ENCODE results near the gene SCUBE1.

The SCUBE1 gene

GRCh38 chr22:43233529-43233928 is 109.6 kb downstream of the SCUBE1 start:
- no peak for DNase-seq
- in situ Hi-C loops (cut with MboI; ENCODE audit: low pct_unique_long_range_greater_than_20kb, low sequenced_read_pairs), result no loop called here

- no peak for DNase-seq
- in situ Hi-C loops (cut with MboI; ENCODE audit: low pct_unique_long_range_greater_than_20kb, low sequenced_read_pairs), result no loop called here
These were observed 110.7 kb downstream of the SCUBE1 start for GRCh38 chr22:43232445-43232844.

DNA sequence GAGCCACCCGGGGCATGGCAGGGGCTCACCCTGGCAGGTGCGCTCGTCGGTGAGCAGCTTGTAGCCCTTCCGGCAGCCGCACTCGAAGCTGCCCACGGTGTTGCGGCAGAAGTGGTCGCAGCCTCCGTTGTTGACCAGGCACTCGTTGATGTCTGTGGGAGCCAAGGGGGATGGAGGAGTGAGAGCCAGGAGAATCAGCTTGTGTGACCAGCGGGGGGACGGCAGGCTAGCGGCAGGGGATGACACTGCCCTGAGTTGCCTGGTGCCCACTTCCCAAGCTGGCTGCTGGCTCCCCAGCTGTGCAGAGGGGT is 111.5 kb downstream of the SCUBE1 start:
- no peak for DNase-seq
- in situ Hi-C loops (cut with MboI; ENCODE audit: low pct_unique_long_range_greater_than_20kb, low sequenced_read_pairs), result no loop called here

- DNase-seq, result peak; percentile 76
- in situ Hi-C loops (cut with MboI; ENCODE audit: low pct_unique_long_range_greater_than_20kb, low sequenced_read_pairs), result no loop called here
These were observed 112.0 kb downstream of the SCUBE1 start for GRCh38 chr22:43230971-43231723.

- in situ Hi-C loops (cut with MboI; ENCODE audit: low pct_unique_long_range_greater_than_20kb, low sequenced_read_pairs), result no loop called here
- DNase-seq, result no peak
These were observed 112.6 kb downstream of the SCUBE1 start for GRCh38 chr22:43230571-43230970.

DNA sequence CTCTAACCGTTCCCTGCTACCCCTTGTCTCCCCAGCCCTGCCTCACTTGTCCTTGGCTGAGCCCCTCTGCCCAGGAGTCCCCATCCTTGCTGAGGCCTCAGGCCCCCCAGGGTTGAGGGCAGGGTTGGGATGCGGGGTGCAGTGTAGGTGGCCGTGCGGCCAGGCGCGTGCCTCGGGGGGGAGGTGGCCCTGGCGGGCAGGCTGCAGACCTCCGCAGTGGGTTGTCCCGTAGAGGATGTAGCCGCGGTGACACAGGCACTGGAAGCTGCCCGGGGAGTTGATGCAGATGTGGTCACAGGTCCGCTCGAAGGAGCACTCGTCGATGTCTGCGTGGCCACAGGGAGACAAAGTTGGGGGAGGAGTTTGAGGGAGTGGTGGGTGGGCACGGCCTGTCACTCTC is 114.3 kb downstream of the SCUBE1 start:
- in situ Hi-C loops (cut with MboI; ENCODE audit: low pct_unique_long_range_greater_than_20kb, low sequenced_read_pairs), result no loop called here

GRCh38 chr22:43228330-43228729 is 114.8 kb downstream of the SCUBE1 start:
- in situ Hi-C loops (cut with MboI; ENCODE audit: low pct_unique_long_range_greater_than_20kb, low sequenced_read_pairs), result no loop called here
- peak; percentile 60 for DNase-seq

More for the DNA sequence above, 114.3 kb downstream of the SCUBE1 start:
- no peak for DNase-seq

DNA sequence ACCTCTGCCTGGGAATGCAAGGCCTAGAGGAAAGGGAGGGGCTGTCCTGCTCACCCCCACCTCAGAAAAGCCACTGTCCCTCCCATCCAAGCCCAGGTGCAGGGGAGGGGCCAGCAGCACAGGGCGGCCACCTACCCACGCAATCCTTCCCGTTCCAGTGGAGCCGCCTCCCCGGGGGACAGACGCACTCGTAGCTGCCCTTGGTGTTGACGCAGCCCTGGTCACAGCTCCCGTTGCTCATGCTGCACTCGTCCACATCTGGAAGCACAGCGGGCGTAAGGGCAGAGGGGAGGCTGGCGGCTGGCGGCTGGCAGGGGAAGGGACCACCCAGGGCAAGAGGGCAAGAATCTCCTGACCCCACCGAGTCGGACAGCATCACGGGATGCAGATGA is 115.9 kb downstream of the SCUBE1 start:
- DNase-seq, result no peak
- in situ Hi-C loops (cut with MboI; ENCODE audit: low pct_unique_long_range_greater_than_20kb, low sequenced_read_pairs), result no loop called here

DNA sequence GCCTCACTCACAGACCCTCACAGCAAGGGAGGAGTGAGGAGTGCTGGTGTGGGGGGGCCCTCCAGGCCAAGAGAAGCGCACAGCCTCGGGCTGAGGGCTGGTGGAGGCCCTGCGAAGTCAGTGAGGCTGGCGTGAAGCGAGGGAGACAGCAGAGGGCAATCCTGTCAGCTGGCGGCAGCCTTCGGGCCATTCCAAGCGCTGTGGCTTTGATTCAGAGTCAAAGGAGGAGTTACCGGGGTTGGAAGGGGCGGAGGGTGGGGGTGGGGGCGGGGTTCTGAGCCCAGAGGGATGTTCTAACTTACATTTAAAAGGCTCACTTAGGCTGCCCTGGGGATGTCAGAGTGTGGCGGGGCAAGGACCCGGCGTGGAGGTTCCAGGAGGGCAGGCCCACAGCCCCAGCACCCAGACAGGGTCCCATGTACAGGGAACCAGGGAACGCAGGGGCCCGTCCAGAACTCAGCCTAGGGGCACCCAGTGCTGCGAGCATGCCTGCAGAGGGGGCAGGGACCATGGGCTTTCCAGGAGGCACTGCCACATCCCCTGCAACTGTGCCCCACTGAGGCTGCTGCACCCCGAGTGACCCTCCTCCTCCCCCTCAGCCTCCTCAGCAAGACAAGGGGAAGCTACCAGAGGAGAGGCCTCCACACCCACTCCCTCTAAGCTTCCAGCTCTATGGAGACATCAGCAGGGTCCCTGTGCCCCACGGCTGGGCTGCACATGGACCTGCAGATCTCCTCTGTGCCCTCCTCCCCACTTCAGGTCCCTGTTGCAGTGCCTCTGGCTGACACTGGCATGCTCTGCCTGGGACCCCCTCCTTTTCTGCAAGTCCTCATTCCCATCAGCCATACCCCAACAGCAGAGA is 116.6 kb downstream of the SCUBE1 start:
- DNase-seq, result no peak
- in situ Hi-C loops (cut with MboI; ENCODE audit: low pct_unique_long_range_greater_than_20kb, low sequenced_read_pairs), result no loop called here

DNA sequence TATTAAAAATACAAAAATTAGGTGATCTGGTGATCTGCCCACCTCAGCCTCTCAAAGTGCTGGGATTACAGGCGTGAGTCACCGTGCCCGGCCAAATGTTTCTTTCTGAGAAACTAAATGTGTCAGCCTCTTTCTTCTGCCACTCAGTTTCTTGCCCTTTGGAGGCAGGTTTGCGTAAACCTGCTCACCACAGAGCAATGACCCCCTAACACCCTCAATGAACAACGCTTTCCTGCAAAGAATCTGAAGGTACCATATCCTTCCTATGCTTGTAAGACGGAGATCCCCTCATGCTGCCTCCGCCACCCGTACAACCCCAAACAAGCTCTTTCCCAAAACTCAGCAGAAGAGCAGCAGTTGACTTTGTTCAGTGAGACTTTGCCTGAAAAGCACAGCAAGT is 117.6 kb downstream of the SCUBE1 start:
- in situ Hi-C loops (cut with MboI; ENCODE audit: low pct_unique_long_range_greater_than_20kb, low sequenced_read_pairs), result no loop called here
- DNase-seq, result no peak

- in situ Hi-C loops (cut with MboI; ENCODE audit: low pct_unique_long_range_greater_than_20kb, low sequenced_read_pairs), result no loop called here
- DNase-seq, result no peak
These were observed 120.2 kb downstream of the SCUBE1 start for GRCh38 chr22:43222987-43223386.

DNA sequence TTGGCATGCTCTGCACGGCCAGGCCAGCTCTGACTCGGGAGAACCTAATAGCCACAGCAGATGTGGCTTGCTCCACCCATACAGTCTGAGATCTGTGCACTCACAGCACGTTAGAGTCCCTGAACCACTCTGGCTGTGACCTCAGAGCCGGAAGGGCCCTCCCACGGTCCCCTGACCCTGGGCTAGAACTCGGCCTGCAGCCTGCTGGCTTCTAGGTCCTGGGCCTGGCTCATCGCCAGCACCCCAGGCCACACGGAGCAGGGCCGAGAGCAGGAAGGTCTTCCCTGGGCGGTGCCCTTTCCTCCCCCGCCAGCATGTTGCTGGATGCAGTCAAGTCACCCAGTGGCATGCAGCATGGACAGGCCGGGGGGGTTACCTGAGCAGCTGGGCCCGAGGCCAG is 120.9 kb downstream of the SCUBE1 start:
- DNase-seq, result no peak
- in situ Hi-C loops (cut with MboI; ENCODE audit: low pct_unique_long_range_greater_than_20kb, low sequenced_read_pairs), result no loop called here

- no peak for DNase-seq
- in situ Hi-C loops (cut with MboI; ENCODE audit: low pct_unique_long_range_greater_than_20kb, low sequenced_read_pairs), result no loop called here
These were observed 122.4 kb downstream of the SCUBE1 start for GRCh38 chr22:43220625-43221380.

DNA sequence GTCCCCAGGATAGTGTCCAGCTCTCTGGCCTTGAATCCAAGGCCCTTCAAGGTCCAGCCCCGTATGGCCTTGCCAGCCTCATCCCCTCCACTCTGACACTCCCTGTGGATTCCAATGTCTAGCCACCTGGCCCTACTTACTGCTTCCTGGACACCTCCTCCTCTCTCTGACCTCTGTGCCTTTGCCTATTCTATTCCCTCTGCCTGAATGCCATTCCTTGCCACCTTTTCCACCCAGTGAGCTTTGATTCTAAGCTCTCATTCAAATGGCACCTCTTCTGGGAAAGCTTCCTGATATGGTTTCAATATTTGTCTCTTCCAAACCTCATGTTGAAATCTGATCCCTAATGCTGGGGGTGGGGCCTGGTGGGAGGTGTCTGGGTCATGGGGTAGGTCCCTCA is 124.4 kb downstream of the SCUBE1 start:
- DNase-seq, result no peak
- in situ Hi-C loops (cut with MboI; ENCODE audit: low pct_unique_long_range_greater_than_20kb, low sequenced_read_pairs), result no loop called here

GRCh38 chr22:43217285-43218030 is 125.7 kb downstream of the SCUBE1 start:
- DNase-seq, result no peak
- in situ Hi-C loops (cut with MboI; ENCODE audit: low pct_unique_long_range_greater_than_20kb, low sequenced_read_pairs), result no loop called here

GRCh38 chr22:43216738-43217137 is 126.4 kb downstream of the SCUBE1 start:
- no peak for DNase-seq
- in situ Hi-C loops (cut with MboI; ENCODE audit: low pct_unique_long_range_greater_than_20kb, low sequenced_read_pairs), result no loop called here

DNA sequence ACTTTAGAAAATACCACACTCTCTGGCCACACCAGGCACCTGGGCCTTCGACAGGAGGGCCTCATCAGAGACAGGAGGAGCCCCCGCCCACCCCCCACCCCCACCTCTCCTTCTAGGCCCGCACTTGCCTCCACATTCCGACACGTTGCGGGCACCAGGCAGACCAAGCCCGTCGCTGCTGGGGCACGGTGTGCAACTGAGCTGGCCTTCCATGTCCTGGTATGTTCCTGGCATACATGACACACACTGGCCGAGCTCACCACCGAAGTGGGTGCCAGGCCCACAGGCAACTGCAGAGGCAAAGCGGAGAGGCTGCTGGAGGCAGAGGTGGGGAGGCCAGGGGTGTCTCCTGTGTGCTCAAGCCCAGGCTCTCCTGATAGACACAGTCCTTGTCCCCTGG is 129.2 kb downstream of the SCUBE1 start:
- in situ Hi-C loops (cut with MboI; ENCODE audit: low pct_unique_long_range_greater_than_20kb, low sequenced_read_pairs), result no loop called here

DNA sequence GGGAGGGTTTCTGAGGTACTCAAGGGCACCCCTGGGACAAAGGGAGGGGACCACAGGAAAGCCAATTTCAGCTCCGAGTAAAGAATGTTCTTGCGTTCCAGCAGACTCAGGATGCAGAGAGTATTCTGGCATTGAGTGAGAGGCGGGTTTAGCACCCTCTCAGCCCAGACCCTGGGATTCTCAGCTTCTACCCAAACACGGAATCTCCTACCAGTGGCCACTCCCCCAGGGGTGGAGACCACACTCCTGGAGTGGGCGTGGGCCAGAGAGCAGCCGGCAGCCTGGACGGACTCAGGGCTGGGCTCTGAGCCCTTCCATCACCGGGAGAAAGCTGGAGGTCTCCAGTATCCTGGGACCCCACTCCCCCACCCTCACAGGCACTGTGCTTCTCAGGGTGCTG is 130.1 kb downstream of the SCUBE1 start:
- DNase-seq, result no peak
- in situ Hi-C loops (cut with MboI; ENCODE audit: low pct_unique_long_range_greater_than_20kb, low sequenced_read_pairs), result no loop called here

More for the DNA sequence above, 129.2 kb downstream of the SCUBE1 start:
- DNase-seq, result no peak

DNA sequence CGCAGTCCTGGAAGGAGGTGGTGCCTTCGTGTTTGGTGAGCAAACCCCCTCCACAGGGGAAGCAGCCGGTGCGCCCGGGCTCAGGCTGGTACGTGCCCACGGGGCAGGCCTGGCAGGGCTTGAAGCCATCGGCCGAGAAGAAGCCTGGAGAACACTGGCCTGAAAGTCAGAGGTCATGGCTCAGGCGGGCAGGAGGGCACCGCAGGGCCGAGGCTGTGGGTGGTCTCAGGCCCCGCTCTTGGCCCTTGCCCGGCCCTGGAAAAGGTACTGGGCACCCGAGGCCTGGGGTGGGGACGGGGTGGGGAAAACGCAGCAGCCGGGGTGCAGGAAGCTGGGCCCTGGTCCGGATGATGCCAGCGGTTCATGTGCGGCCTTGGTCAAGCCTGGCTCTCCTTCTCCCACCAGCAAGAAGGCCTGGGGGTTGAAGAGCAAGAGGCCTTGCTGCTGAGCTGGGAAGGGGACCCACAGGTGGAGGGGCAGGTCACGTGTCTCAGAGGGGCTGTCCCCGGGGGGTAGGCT is 130.7 kb downstream of the SCUBE1 start:
- no peak for DNase-seq
- in situ Hi-C loops (cut with MboI; ENCODE audit: low pct_unique_long_range_greater_than_20kb, low sequenced_read_pairs), result no loop called here
